ENCODE results near the gene SNX13.

Gene SNX13

GRCh38 chr7:17802056-17802455 lies 138.2 kb downstream of the SNX13 start:
- no peak for DNase-seq
- no peaks in the 10 kb centered on the region for H3K4me1 ChIP-seq (ENCODE audit: control extremely low read depth in 1 of 4, control insufficient read depth in 4 of 4, insufficient read depth in 4 of 4, low read length in 3 of 4)
- peaks cover 14 to 47% (median 22%) of the 10 kb centered on the region in 4 experiments for H3K36me3 ChIP-seq (ENCODE audit: control insufficient read depth in 4 of 4, insufficient read depth in 4 of 4, low read length in 3 of 4)
- ChIA-PET CTCF (no interaction called here), POLR2A (no interaction called here)
- no peak overlapping the region for H3K27ac ChIP-seq (ENCODE audit: insufficient read depth in 1 of 2, low read depth in 1 of 2, low read length in 2 of 2, poor library complexity in 1 of 2, severe bottlenecking in 2 of 2)
- H3K4me3 ChIP-seq (ENCODE audit: control insufficient read depth in 1 of 7, extremely low read depth in 1 of 7, insufficient read depth in 4 of 7, low read depth in 2 of 7, low read length in 6 of 7): no peak overlapping the region
- no peaks in the 10 kb centered on the region for H3K27me3 ChIP-seq (replicated peaks in 2 of 5; ENCODE audit: control insufficient read depth in 4 of 5, insufficient read depth in 5 of 5, low read length in 4 of 5)
- H3K9me3 ChIP-seq (ENCODE audit: control extremely low read depth in 1 of 5, control insufficient read depth in 4 of 5, insufficient read depth in 2 of 5, low read depth in 1 of 5, low read length in 4 of 5): no peaks in the 10 kb centered on the region
- WGBS (ENCODE audit: insufficient coverage): no CpG with 5 or more reads among the region's 2 CpGs

- no peaks in the 10 kb centered on the region for H3K4me1 ChIP-seq (ENCODE audit: control extremely low read depth in 1 of 4, control insufficient read depth in 4 of 4, insufficient read depth in 4 of 4, low read length in 3 of 4)
- H3K4me3 ChIP-seq (ENCODE audit: control insufficient read depth in 1 of 7, extremely low read depth in 1 of 7, insufficient read depth in 4 of 7, low read depth in 2 of 7, low read length in 6 of 7): no peak overlapping the region
- WGBS (ENCODE audit: insufficient coverage): no CpG with 5 or more reads among the region's 1 CpG
- ChIA-PET POLR2A (no interaction called here), CTCF (interaction anchor here (0.9 to 1.4 kb wide), 4 partner anchors 14 to 110 kb away, joined by 3 read pairs; no protein-coding TSS in a partner anchor)
- DNase-seq: no peak
- H3K9me3 ChIP-seq (ENCODE audit: control extremely low read depth in 1 of 5, control insufficient read depth in 4 of 5, insufficient read depth in 2 of 5, low read depth in 1 of 5, low read length in 4 of 5): no peaks in the 10 kb centered on the region
- peaks cover 4 to 24% (median 12%) of the 10 kb centered on the region in 4 experiments for H3K36me3 ChIP-seq (ENCODE audit: control insufficient read depth in 4 of 4, insufficient read depth in 4 of 4, low read length in 3 of 4)
- no peak overlapping the region for H3K27ac ChIP-seq (ENCODE audit: insufficient read depth in 1 of 2, low read depth in 1 of 2, low read length in 2 of 2, poor library complexity in 1 of 2, severe bottlenecking in 2 of 2)
- no peaks in the 10 kb centered on the region for H3K27me3 ChIP-seq (replicated peaks in 2 of 5; ENCODE audit: control insufficient read depth in 4 of 5, insufficient read depth in 5 of 5, low read length in 4 of 5)
Measured at GRCh38 chr7:17792075-17792936, 148.0 kb downstream of the SNX13 start.

DNA sequence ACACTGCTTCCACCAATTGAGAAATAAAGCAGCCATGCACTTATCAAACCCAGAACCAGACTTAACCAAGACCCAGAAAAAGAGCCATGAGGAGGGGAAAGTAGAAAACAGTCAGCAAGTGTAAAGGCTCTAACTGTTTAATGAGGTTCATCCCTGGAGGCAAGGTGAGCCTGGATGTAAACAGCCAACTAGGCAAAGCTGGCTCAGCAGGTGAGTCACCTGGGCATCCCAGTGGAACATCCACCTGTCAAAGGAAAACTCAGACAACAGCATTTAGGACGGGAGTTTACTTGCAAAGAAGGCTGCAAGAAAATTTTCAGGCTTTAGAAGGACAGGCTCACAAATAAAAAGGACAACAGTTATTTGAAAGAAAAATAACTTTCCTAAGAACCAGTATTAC lies 153.0 kb downstream of the SNX13 start:
- CTCF ChIA-PET: interaction anchor here (1.1 kb wide), 1 partner anchor 827 kb away, joined by 3 read pairs; no protein-coding TSS in a partner anchor
- Histone ChIP-seq H3K27ac (ENCODE audit: insufficient read depth in 1 of 2, low read depth in 1 of 2, low read length in 2 of 2, poor library complexity in 1 of 2, severe bottlenecking in 2 of 2) (no peak overlapping the region), H3K36me3 (ENCODE audit: control insufficient read depth in 4 of 4, insufficient read depth in 4 of 4, low read length in 3 of 4) (no peaks in the 10 kb centered on the region), H3K9me3 (ENCODE audit: control extremely low read depth in 1 of 5, control insufficient read depth in 4 of 5, insufficient read depth in 2 of 5, low read depth in 1 of 5, low read length in 4 of 5) (no peaks in the 10 kb centered on the region), H3K27me3 (replicated peaks in 2 of 5; ENCODE audit: control insufficient read depth in 4 of 5, insufficient read depth in 5 of 5, low read length in 4 of 5) (no peaks in the 10 kb centered on the region), H3K4me1 (ENCODE audit: control extremely low read depth in 1 of 4, control insufficient read depth in 4 of 4, insufficient read depth in 4 of 4, low read length in 3 of 4) (no peaks in the 10 kb centered on the region), H3K4me3 (ENCODE audit: control insufficient read depth in 1 of 7, extremely low read depth in 1 of 7, insufficient read depth in 4 of 7, low read depth in 2 of 7, low read length in 6 of 7) (no peak overlapping the region)
- WGBS (ENCODE audit: insufficient coverage): no CpG with 5 or more reads among the region's 1 CpG
- POLR2A ChIA-PET: no interaction called here
- DNase-seq: no peak

DNA sequence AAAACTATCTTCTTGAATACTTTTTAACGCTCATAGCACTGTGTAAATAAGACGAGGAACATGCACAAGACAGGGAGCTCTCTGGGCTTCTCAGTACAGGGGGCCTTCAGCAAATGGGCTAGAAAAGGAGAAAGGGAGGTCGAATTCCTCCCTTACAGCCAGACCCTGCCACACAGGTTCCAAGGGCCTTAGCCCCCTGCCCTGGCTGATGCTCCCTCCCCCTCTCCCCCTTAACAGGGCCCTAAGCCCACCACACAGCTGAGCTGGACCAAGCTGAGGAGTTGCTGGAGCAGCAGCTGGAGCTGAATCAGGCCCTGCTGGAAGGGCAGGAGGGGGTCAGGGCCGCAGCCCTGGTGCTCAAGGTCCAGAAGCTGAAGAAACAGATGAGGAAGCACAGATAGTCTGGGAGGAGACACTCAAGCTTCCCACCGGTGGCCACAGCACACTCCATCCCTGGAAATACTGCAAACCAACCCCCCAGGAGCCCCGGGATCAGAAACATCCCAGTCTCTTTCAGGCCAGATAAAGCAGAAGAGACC lies 153.9 kb downstream of the SNX13 start:
- Histone ChIP-seq H3K27me3 (replicated peaks in 2 of 5; ENCODE audit: control insufficient read depth in 4 of 5, insufficient read depth in 5 of 5, low read length in 4 of 5) (no peaks in the 10 kb centered on the region), H3K4me1 (ENCODE audit: control extremely low read depth in 1 of 4, control insufficient read depth in 4 of 4, insufficient read depth in 4 of 4, low read length in 3 of 4) (no peaks in the 10 kb centered on the region), H3K4me3 (ENCODE audit: control insufficient read depth in 1 of 7, extremely low read depth in 1 of 7, insufficient read depth in 4 of 7, low read depth in 2 of 7, low read length in 6 of 7) (no peak overlapping the region), H3K36me3 (ENCODE audit: control insufficient read depth in 4 of 4, insufficient read depth in 4 of 4, low read length in 3 of 4) (no peaks in the 10 kb centered on the region), H3K27ac (ENCODE audit: insufficient read depth in 1 of 2, low read depth in 1 of 2, low read length in 2 of 2, poor library complexity in 1 of 2, severe bottlenecking in 2 of 2) (no peak overlapping the region), H3K9me3 (ENCODE audit: control extremely low read depth in 1 of 5, control insufficient read depth in 4 of 5, insufficient read depth in 2 of 5, low read depth in 1 of 5, low read length in 4 of 5) (no peaks in the 10 kb centered on the region)
- ChIA-PET CTCF (interaction anchor here (1.1 to 1.2 kb wide), 3 partner anchors 17 to 826 kb away, joined by 3 to 4 read pairs (median 3); no protein-coding TSS in a partner anchor), POLR2A (no interaction called here)
- 33% methylated on average over 3 of the region's 6 CpGs for WGBS (ENCODE audit: insufficient coverage)
- no peak for DNase-seq

DNA sequence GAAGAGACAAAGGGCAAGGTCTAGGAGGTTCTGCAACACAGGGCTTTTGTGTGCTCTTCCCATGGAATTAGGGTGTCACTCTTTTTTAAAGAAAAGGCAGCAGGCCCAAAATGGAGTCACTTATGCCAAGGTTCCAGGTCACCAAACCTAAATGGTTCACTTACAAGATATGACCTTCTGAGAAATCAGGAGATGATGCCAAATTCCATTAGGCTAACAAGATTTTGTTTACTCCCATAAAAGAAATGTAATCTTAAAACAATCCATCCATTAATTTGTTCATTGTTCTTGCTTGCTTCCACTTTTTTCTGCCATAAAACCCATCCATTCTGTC lies 158.1 kb downstream of the SNX13 start:
- CTCF ChIA-PET: interaction anchor here (1.2 kb wide), 1 partner anchor 10 kb away, joined by 4 read pairs; no protein-coding TSS in a partner anchor
- Histone ChIP-seq H3K4me1 (ENCODE audit: control extremely low read depth in 1 of 4, control insufficient read depth in 4 of 4, insufficient read depth in 4 of 4, low read length in 3 of 4) (no peaks in the 10 kb centered on the region), H3K9me3 (ENCODE audit: control extremely low read depth in 1 of 5, control insufficient read depth in 4 of 5, insufficient read depth in 2 of 5, low read depth in 1 of 5, low read length in 4 of 5) (no peaks in the 10 kb centered on the region), H3K36me3 (ENCODE audit: control insufficient read depth in 4 of 4, insufficient read depth in 4 of 4, low read length in 3 of 4) (no peaks in the 10 kb centered on the region), H3K27ac (ENCODE audit: insufficient read depth in 1 of 2, low read depth in 1 of 2, low read length in 2 of 2, poor library complexity in 1 of 2, severe bottlenecking in 2 of 2) (no peak overlapping the region), H3K27me3 (replicated peaks in 2 of 5; ENCODE audit: control insufficient read depth in 4 of 5, insufficient read depth in 5 of 5, low read length in 4 of 5) (no peaks in the 10 kb centered on the region), H3K4me3 (ENCODE audit: control insufficient read depth in 1 of 7, extremely low read depth in 1 of 7, insufficient read depth in 4 of 7, low read depth in 2 of 7, low read length in 6 of 7) (no peak overlapping the region)
- POLR2A ChIA-PET: no interaction called here
- no peak for DNase-seq

DNA sequence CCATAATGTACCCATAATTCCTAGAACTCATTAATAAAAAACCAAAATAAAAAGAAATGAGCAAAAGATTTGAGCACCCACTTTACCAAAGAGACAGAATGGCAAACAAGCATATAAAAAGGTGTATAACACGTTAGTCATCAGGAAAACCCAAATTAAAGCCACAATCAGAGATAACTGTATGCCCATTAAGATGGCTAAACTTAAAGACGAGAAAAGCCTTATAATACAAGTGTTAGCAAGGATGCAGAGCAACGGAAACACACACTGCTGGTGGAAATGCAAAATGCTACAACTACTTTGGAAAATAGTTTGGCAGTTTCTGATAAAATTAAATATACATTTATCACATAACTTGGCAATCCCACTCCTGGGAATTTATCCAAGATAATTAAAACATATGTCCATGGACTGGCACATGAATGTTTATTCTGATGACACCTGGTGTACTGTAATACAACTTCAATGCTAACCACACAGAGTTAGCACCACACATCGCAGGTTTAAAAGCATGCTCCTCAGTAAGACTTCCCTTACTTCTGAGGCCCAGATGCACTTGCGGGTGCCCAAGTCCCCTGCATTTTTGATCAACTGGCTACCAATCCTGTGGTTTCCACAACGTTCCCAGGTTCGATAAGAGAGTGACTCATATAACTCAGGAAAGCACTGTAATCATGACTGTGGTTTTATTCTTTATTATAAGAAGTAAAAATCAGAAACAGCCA lies 158.6 kb downstream of the SNX13 start:
- CTCF ChIA-PET: no interaction called here
- Histone ChIP-seq H3K27me3 (replicated peaks in 2 of 5; ENCODE audit: control insufficient read depth in 4 of 5, insufficient read depth in 5 of 5, low read length in 4 of 5) (no peaks in the 10 kb centered on the region), H3K9me3 (ENCODE audit: control extremely low read depth in 1 of 5, control insufficient read depth in 4 of 5, insufficient read depth in 2 of 5, low read depth in 1 of 5, low read length in 4 of 5) (no peaks in the 10 kb centered on the region), H3K4me3 (ENCODE audit: control insufficient read depth in 1 of 7, extremely low read depth in 1 of 7, insufficient read depth in 4 of 7, low read depth in 2 of 7, low read length in 6 of 7) (no peak overlapping the region), H3K36me3 (ENCODE audit: control insufficient read depth in 4 of 4, insufficient read depth in 4 of 4, low read length in 3 of 4) (no peaks in the 10 kb centered on the region), H3K27ac (ENCODE audit: insufficient read depth in 1 of 2, low read depth in 1 of 2, low read length in 2 of 2, poor library complexity in 1 of 2, severe bottlenecking in 2 of 2) (no peak overlapping the region), H3K4me1 (ENCODE audit: control extremely low read depth in 1 of 4, control insufficient read depth in 4 of 4, insufficient read depth in 4 of 4, low read length in 3 of 4) (no peaks in the 10 kb centered on the region)
- 94% methylated on average over 3 of the region's 7 CpGs for WGBS (ENCODE audit: insufficient coverage)
- peak in 2 of 3 donors; percentile 32 to 38 for DNase-seq
- POLR2A ChIA-PET: no interaction called here

DNA sequence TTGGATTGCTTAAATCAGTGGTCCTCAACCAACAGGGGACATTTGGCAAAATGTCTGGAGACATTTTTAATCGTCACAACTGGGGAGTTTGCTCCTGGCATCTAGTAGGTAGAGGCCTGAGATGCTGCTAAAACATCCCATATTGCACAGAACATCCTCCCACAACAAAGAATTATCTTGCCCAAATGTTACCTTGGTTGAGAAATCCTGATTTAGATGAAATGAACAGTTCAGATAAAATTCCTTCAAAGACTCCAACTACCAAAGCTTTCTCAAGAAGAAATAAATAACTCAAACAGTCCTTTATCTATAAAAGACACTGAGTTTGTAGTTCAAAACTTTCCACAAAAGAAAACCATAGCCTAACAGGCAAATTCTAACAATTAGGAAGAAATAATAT lies 160.9 kb downstream of the SNX13 start:
- no peak for DNase-seq
- Histone ChIP-seq H3K27me3 (replicated peaks in 2 of 5; ENCODE audit: control insufficient read depth in 4 of 5, insufficient read depth in 5 of 5, low read length in 4 of 5) (no peaks in the 10 kb centered on the region), H3K9me3 (ENCODE audit: control extremely low read depth in 1 of 5, control insufficient read depth in 4 of 5, insufficient read depth in 2 of 5, low read depth in 1 of 5, low read length in 4 of 5) (no peaks in the 10 kb centered on the region), H3K36me3 (ENCODE audit: control insufficient read depth in 4 of 4, insufficient read depth in 4 of 4, low read length in 3 of 4) (no peaks in the 10 kb centered on the region), H3K4me3 (ENCODE audit: control insufficient read depth in 1 of 7, extremely low read depth in 1 of 7, insufficient read depth in 4 of 7, low read depth in 2 of 7, low read length in 6 of 7) (no peak overlapping the region), H3K27ac (ENCODE audit: insufficient read depth in 1 of 2, low read depth in 1 of 2, low read length in 2 of 2, poor library complexity in 1 of 2, severe bottlenecking in 2 of 2) (no peak overlapping the region), H3K4me1 (ENCODE audit: control extremely low read depth in 1 of 4, control insufficient read depth in 4 of 4, insufficient read depth in 4 of 4, low read length in 3 of 4) (no peaks in the 10 kb centered on the region)
- ChIA-PET CTCF (no interaction called here), POLR2A (no interaction called here)
- no CpG with 5 or more reads among the region's 1 CpG for WGBS (ENCODE audit: insufficient coverage)

Measured in common myeloid progenitor, CD34-positive (primary cell).